ENCODE measurements around the gene LHFPL3.

LHFPL3 gene

DNA sequence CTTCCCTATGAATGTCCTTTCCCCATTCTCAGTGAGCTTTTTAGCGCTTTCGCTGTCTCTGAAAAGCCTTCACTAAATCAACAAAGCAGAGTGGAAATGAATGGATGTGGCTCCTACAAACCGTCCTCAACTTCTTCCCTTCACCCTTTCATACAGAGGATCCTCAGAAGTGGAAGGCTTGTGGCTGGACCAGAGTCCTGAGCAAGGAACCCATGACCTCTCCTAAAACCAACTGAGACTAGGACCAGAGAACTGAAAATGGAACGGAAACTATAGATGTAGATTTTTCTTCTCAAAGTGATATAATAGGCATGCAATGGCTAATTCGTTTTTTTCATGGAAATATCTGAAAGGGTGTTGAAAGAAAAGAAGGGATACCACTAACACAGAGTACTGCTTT lies 122.5 kb downstream of the LHFPL3 start:
- DNase-seq (ENCODE audit: low read depth), result no peak
- TF ChIP-seq, protein P1, sequence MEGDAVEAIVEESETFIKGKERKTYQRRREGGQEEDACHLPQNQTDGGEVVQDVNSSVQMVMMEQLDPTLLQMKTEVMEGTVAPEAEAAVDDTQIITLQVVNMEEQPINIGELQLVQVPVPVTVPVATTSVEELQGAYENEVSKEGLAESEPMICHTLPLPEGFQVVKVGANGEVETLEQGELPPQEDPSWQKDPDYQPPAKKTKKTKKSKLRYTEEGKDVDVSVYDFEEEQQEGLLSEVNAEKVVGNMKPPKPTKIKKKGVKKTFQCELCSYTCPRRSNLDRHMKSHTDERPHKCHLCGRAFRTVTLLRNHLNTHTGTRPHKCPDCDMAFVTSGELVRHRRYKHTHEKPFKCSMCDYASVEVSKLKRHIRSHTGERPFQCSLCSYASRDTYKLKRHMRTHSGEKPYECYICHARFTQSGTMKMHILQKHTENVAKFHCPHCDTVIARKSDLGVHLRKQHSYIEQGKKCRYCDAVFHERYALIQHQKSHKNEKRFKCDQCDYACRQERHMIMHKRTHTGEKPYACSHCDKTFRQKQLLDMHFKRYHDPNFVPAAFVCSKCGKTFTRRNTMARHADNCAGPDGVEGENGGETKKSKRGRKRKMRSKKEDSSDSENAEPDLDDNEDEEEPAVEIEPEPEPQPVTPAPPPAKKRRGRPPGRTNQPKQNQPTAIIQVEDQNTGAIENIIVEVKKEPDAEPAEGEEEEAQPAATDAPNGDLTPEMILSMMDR (conservative IDR thresholded peaks at IDR 0.05; ENCODE audit: low read depth, low read length), result no peak
- H3K4me3 ChIP-seq (ENCODE audit: low read length), result no peak overlapping the region

DNA sequence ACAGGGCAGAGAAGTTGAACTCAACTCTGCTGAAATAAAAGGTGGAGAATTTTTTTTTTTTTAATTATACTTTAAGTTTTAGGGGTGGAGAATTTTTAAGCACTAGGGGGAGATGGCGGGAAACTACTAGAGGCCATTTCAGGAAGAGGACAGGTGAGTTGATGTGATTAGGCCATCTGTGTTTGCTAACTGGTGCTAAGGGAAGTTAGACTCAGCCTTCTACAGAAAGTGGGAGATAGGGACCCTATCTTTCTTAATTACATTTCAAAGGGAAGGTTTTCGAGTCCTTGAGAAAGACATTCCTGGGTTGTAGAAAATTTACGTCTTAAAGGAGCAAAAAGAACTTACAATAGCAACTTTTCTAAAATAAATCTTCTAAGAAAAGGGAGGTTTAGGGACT lies 124.8 kb downstream of the LHFPL3 start:
- DNase-seq (ENCODE audit: low read depth), result no peak
- TF ChIP-seq, protein P1 (conservative IDR thresholded peaks at IDR 0.05; ENCODE audit: low read depth, low read length), result no peak
- no peak overlapping the region for H3K4me3 ChIP-seq (ENCODE audit: low read length)

DNA sequence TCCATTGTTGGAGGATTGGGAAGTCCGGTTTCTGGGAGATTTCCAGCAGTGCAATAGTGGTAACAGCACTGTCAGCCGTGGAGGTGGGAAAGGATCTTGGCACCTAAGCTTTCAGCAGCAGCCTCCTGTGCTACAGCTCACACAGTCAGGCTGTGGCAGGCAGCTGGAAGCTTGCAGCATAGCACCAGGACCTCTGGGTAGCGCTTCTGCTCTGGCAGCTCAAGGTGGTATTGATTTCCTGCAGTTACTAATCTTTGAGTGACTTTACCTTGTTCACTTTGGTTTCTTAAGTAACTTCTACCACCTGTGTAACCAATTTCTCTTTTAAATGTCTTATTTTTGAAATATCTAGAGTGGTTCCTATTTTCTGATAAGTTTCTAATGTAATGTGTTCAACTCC lies 130.5 kb downstream of the LHFPL3 start:
- no peak overlapping the region for H3K4me3 ChIP-seq (ENCODE audit: low read length)
- no peak for DNase-seq (ENCODE audit: low read depth)
- TF ChIP-seq, protein P1 (conservative IDR thresholded peaks at IDR 0.05; ENCODE audit: low read depth, low read length), result no peak

DNA sequence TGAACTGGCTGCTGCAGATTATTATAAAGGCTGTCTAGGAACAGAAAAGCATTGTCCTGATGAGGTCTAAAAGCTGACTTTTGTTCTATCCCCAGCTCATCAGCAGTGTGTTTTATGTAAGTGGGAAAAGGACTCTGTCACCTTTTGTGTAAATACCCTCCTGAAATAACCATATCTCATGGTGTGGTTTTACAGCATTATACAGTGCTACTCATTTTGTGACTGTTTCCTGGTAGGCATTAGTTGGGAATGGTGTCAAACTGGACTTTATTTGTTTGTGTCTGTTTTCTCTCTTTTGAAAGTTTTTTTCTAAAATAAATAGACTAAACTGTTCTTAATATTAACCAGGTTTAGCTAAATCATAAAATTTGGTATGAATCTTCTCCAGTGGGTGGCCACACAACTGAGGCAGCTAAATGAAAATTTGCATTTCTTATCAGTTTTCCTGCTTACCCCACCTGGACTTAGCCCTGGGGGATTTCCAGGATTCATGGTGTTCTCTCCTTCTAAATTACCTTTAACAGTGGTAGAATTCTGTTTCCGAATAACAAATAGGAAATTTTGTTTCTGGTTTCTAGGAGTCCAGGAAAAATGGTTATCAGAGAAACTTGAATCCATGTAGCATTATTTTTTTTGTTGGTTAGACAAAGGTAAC lies 140.9 kb downstream of the LHFPL3 start:
- H3K4me3 ChIP-seq (ENCODE audit: low read length), result no peak overlapping the region
- TF ChIP-seq, protein P1 (conservative IDR thresholded peaks at IDR 0.05; ENCODE audit: low read depth, low read length), result no peak
- no peak for DNase-seq (ENCODE audit: low read depth)

DNA sequence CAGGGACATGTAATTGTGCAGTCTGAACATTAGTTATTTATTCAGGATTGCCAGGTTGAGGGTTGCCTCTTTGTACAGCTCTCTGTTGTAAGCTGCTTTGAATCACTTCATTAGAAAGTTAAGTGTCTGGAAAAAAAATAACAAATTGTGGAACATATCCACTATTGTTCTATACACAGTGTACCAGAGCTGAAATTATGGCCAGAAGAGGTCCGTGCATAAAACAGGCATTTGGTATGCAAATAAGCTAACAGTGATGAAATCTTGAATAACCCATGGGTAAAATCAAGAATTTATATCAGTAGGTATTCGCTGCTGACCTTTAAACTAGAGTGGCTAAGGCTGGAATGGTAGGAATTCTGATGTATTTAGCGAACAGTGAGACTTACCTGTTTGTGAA lies 152.1 kb downstream of the LHFPL3 start:
- H3K4me3 ChIP-seq (ENCODE audit: low read length), result no peak overlapping the region
- DNase-seq (ENCODE audit: low read depth), result no peak
- TF ChIP-seq, protein P1 (conservative IDR thresholded peaks at IDR 0.05; ENCODE audit: low read depth, low read length), result no peak

DNA sequence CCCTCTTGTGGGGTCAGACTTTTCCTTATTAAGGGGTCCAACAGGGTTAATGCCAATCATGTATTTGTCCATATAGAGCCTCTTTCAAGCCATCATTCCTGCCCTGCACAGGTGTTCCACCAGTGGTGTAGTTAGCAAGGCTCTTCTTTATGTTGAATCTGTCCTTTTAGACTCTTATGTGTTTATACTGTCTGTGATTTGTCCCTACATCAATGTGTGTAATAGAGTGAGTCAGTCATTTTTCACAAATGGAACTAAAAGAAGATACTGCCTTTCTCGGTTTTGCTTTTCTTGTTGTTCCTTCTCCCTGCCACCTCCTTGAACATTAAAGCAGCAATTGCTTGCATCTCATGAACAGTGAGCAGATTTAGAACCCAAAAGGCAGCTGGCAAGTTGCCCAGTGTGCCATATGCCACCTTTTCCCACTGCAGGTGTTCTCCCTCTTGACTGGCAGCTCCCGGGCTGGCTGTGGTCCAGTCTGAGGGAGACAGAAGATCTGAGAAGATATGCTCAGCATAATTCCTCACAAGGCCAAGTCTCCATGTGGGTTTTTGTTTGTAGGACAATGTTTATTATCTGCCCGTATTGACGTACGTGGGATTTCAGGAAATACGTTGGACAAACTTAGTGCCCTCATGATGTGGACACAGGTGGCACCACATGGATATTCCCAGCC lies 154.1 kb downstream of the LHFPL3 start:
- TF ChIP-seq, protein P1 (conservative IDR thresholded peaks at IDR 0.05; ENCODE audit: low read depth, low read length), result no peak
- DNase-seq (ENCODE audit: low read depth), result no peak
- no peak overlapping the region for H3K4me3 ChIP-seq (ENCODE audit: low read length)

DNA sequence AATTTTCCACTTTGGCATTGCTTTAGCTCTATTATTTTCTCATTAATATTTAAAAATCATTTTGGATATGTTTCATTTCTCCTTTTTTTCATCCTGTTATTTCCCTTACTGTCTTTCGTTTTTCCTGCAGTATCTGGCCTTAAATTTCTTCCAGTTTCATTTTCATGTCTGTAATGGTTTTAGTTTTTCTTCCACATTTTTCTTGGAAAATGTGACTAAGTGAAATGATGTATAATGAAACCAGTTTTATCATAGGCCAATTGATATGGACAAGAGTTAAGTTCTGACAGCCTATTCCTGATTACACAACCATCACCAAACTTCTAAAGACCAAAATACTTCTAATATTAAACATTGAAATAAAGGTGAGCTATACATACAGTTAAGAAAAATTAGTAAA lies 158.5 kb downstream of the LHFPL3 start:
- TF ChIP-seq, protein P1 (conservative IDR thresholded peaks at IDR 0.05; ENCODE audit: low read depth, low read length), result no peak
- no peak for DNase-seq (ENCODE audit: low read depth)
- no peak overlapping the region for H3K4me3 ChIP-seq (ENCODE audit: low read length)

Data from retinal pigment epithelial cell (primary cell).